ENCODE results near the gene ZNF490. TPM values are rescaled to one million over a fixed set of nuclear protein-coding genes. Genes with fewer than 3 reads are reported as not detected.

Gene ZNF490
- total and polyA plus RNA-seq, 2 of the 4 experiments (the other 2 are of a cell fraction), result 1.7 to 9.0 TPM

DNA sequence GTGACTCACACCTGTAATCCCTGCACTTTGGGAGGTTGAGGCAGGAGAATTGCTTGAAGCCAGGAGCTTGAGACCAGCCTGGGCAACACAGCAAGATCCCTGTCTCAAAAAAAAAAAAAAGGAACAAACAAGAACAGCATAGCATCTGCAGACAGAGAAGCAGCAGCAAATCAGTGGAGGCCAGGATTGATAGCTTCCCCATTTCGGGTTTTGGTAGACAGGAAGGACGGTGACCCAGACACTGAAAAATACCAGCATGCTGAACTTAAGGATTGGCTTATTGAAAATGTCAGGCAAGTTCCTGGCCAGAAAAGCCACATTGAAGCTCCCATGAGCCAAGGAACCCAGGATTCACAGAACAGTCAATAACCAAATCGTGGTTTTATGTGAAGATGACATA, 3.0 kb downstream of the ZNF490 start:
- Histone ChIP-seq H3K14ac (replicated peaks; ENCODE audit: low read depth, low read length) (no peak overlapping the region), H3K4me1 (ENCODE audit: control insufficient read depth, insufficient read depth, low read length) (no peaks in the 10 kb centered on the region), H4K5ac (ENCODE audit: low read depth, low read length) (no peak overlapping the region), H2BK120ac (ENCODE audit: low read depth, low read length) (no peak overlapping the region), H4K91ac (ENCODE audit: insufficient read depth, low read depth, low read length) (no peak overlapping the region), H2AFZ (replicated peaks; ENCODE audit: low read length, poor library complexity) (no peak overlapping the region), H2BK15ac (ENCODE audit: low read depth, low read length) (no peak overlapping the region), H2AK9ac (replicated peaks; ENCODE audit: low read depth, low read length, poor library complexity) (no peak overlapping the region), H3K9me3 (ENCODE audit: control insufficient read depth, insufficient read depth, low read length) (no peaks in the 10 kb centered on the region), H3K4me2 (ENCODE audit: low read depth, low read length) (no peak overlapping the region), H4K20me1 (ENCODE audit: insufficient read depth, low read length) (peaks cover 5% of the 10 kb centered on the region; the same call in 1 of the 2 replicates), H2AK5ac (ENCODE audit: low read depth, low read length) (no peak overlapping the region), H3K18ac (ENCODE audit: low read depth, low read length) (no peak overlapping the region), H3K27me3 (ENCODE audit: control insufficient read depth, insufficient read depth, low read length) (no peaks in the 10 kb centered on the region), H4K8ac (ENCODE audit: low read depth in 2 of 2, low read length in 2 of 2) (no peak overlapping the region), H3K36me3 (ENCODE audit: control insufficient read depth, insufficient read depth, low read length) (peaks cover 24% of the 10 kb centered on the region), H3K27ac (ENCODE audit: insufficient read depth, low read length) (no peak overlapping the region), H3K9ac (ENCODE audit: low read depth, low read length) (no peak overlapping the region), H3K4ac (ENCODE audit: low read depth, low read length) (no peak overlapping the region), H2BK5ac (ENCODE audit: low read depth, low read length, poor library complexity, severe bottlenecking) (no peak overlapping the region), H3K56ac (ENCODE audit: extremely low read depth, insufficient read depth, low read length) (no peak overlapping the region), H2BK20ac (ENCODE audit: low read depth, low read length) (no peak overlapping the region), H3K23ac (ENCODE audit: low read depth, low read length) (no peak overlapping the region), H3K79me1 (ENCODE audit: low read depth in 1 of 2, low read length in 2 of 2) (peaks cover 17 to 44% of the 10 kb centered on the region in 2 experiments), H3K4me3 (ENCODE audit: insufficient read depth, low read depth, low read length) (no peak overlapping the region), H3K9me1 (ENCODE audit: insufficient read depth, low read length) (0 out of 2 replicates have a peak, but pooled peaks cover 5% of the 10 kb centered on the region)
- BruUV-seq (replicated peaks), result no TSS peak
- ATAC-seq (ENCODE audit: low read depth), result no peak
- dilution Hi-C loops (cut with HindIII; ENCODE audit: low sequenced_read_pairs, unreplicated experiment) (no loop called here), in situ Hi-C loops (cut with MboI; ENCODE audit: low sequenced_read_pairs) (no loop called here), intact Hi-C loops (cut with micrococcal nuclease) (no loop called here)
- 100% methylated on average over 1 of the region's 3 CpGs; no CpG with 5 or more reads in 1 of the 2 experiments for WGBS, 2 experiments (ENCODE audit: extremely low coverage in 2 of 2, insufficient read length in 1 of 2)
- CTCF ChIA-PET, result no interaction called here
- POLR2A ChIA-PET (ENCODE audit: unreplicated experiment), result no interaction called here
- DNase-seq, result no peak
- no peak for TF ChIP-seq RAD21 (IDR thresholded peaks at IDR 0.05; ENCODE audit: low read length)
- no peak for TF ChIP-seq NFE2L2 (IDR thresholded peaks at IDR 0.05; ENCODE audit: low read depth, low read length)
- TF ChIP-seq, protein P1, sequence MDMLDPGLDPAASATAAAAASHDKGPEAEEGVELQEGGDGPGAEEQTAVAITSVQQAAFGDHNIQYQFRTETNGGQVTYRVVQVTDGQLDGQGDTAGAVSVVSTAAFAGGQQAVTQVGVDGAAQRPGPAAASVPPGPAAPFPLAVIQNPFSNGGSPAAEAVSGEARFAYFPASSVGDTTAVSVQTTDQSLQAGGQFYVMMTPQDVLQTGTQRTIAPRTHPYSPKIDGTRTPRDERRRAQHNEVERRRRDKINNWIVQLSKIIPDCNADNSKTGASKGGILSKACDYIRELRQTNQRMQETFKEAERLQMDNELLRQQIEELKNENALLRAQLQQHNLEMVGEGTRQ (IDR thresholded peaks at IDR 0.05; ENCODE audit: low read depth, low read length), result no peak
- no peak for TF ChIP-seq SMC3 (IDR thresholded peaks at IDR 0.05; ENCODE audit: low read depth, low read length)
- TF ChIP-seq, protein P2, sequence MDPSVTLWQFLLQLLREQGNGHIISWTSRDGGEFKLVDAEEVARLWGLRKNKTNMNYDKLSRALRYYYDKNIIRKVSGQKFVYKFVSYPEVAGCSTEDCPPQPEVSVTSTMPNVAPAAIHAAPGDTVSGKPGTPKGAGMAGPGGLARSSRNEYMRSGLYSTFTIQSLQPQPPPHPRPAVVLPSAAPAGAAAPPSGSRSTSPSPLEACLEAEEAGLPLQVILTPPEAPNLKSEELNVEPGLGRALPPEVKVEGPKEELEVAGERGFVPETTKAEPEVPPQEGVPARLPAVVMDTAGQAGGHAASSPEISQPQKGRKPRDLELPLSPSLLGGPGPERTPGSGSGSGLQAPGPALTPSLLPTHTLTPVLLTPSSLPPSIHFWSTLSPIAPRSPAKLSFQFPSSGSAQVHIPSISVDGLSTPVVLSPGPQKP (IDR thresholded peaks at IDR 0.05; ENCODE audit: borderline replicate concordance, low read depth, low read length), result no peak
